ENCODE measurements around the gene ST3GAL5.
"Not testable (repeated sequence)": the region's sequence is repeated elsewhere in the genome, so short reads cannot be mapped to it uniquely, and the experiment has no call there.

GRCh38 chr2:85881781-85882180 is 7.0 kb downstream of the ST3GAL5 start:
- TF ChIP-seq CTCF (IDR thresholded peaks at IDR 0.05 in 4 of 5, conservative IDR thresholded peaks at IDR 0.05 in 1 of 5); POLR2A (IDR thresholded peaks at IDR 0.05): not testable (repeated sequence)
